NCI-H2081 (cell line): ENCODE results near the gene GPR149.

Experiments
- DNase-seq, 2 experiments: peaks; one replicate each; lab custom pipeline; 2025; lab: John Stamatoyannopoulos, UW

Gene GPR149

GRCh38 chr3:154338570-154338969 is 91.4 kb downstream of the GPR149 start:
- DNase-seq, result no peak

- DNase-seq, result no peak
Measured at GRCh38 chr3:154338008-154338407, 92.0 kb downstream of the GPR149 start.

DNA sequence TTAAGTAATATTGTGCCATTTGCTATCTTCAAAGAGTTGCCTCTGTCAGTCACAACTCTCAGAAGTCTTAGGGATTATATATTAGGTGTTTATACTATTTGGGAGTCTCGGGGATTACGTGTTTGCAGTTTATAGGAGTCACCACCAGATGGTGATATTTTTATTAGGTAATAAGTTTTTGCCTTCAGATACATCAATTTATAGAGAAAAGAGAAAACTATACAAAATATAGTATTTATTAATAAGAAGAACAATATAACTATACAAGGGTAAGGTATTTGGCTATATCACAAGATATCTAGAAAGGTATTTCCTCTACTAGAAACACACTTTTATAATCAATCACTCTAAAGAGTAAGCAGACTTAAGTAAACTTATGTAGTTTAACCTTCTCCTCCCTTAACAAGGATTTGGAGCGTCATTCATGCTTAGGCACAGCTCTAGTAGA is 95.0 kb downstream of the GPR149 start:
- DNase-seq, result peak; percentile 46 to 53

DNA sequence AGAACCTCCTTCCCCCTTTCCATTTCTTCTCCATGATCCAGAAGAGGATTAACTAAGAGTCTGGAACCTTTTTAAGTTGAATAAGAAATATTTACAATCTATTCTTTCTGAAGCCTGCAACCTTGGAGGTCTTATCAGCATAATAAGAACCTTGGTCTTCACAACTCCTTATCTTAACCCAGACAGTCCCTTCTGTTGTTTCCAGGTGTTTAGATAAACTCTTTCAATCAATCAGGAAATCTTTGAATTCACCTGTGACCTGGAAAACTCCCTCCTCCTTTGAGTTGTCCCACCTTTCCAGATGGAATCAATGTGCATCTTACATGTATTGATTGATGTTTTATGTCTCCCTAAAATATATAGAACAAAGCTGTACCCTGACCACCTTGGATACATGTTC is 102.1 kb downstream of the GPR149 start:
- no peak for DNase-seq

DNA sequence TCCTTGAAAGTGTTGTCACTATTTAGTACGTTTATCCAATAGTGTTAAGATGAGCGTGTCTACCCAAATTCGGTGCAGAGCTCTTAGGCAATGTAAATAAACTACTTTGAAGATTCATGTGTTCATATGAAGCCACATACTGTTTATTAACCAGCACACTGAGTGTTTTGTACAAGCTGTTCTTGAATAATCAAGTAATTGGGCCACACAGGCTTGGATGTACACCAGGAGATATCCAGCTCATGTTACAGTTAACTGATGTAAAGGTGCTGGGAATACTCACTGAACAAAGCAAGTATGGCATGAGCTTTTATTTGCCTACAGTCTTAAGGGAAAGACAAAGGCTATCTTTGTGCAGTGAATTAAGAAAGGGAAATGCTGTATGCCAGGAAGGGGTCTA is 105.1 kb downstream of the GPR149 start:
- DNase-seq, result peak in 1 of 2 experiments; percentile 18

- DNase-seq, result peak; percentile 96 to 97
Measured at GRCh38 chr3:154323891-154324738, 105.9 kb downstream of the GPR149 start, which contains the start of gene DHX36. TSS of gene DHX36 (minus strand) at chr3:154324487. CDS start at chr3:154324416, 71 bp downstream.

GRCh38 chr3:154316974-154317767 is 112.8 kb downstream of the GPR149 start:
- DNase-seq, result no peak

GRCh38 chr3:154314152-154314551 is 115.8 kb downstream of the GPR149 start:
- DNase-seq, result no peak

GRCh38 chr3:154310840-154311239 is 119.2 kb downstream of the GPR149 start:
- DNase-seq, result no peak

- no peak for DNase-seq
Measured at GRCh38 chr3:154307363-154307762, 122.6 kb downstream of the GPR149 start.

DNA sequence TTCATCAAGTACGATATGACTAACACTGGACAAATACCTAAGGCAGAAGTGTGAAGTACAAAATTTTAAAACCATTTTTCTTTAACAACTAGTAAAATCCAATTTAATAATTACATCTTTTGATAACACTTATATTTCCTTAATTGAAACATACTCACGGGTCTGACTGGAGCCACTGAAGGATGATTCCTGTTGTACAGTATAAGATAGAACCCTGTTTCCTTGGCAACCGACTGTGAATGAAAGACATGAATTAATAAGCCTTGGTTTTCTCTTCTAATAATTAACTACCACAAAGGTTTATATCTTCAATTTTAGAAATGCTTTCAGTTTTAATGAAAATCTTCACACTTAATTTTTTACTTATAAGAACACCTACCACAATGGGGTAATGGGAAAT is 125.1 kb downstream of the GPR149 start:
- no peak for DNase-seq

GRCh38 chr3:154304116-154304786 is 125.7 kb downstream of the GPR149 start:
- no peak for DNase-seq

GRCh38 chr3:154301561-154301960 is 128.4 kb downstream of the GPR149 start:
- DNase-seq, result no peak

GRCh38 chr3:154294016-154294415 is 136.0 kb downstream of the GPR149 start:
- no peak for DNase-seq

- DNase-seq, result no peak
Measured at GRCh38 chr3:154290187-154290586, 139.8 kb downstream of the GPR149 start.
